K562 (cell line): ENCODE data around the gene HP1BP3. TPM values are rescaled to one million over a fixed set of nuclear protein-coding genes. Genes with fewer than 3 reads are reported as not detected.

Source experiments
- ELF2 ChIP-seq: fragments of 250-450 bp; sonication (Bioruptor Pico); IDR thresholded peaks from 2 replicates; pipeline ENCODE4 v1.5.0; 2021; ENCODE audit warnings: mild to moderate bottlenecking
- ETS1 ChIP-seq: conservative IDR thresholded peaks from 2 replicates; pipeline ENCODE4 v1.6.1; 2011; ENCODE audit warnings: low read depth, mild to moderate bottlenecking, low read length; ENCODE audit not compliant: control insufficient read depth
- NR4A1 ChIP-seq, 2 experiments: fragments of 250-450 bp in 1 of 2; fragments of 450-650 bp in 1 of 2; sonication (Bioruptor Pico) in 1 of 2; IDR thresholded peaks; 2 replicates each; pipeline versions ENCODE4 v1.4.0 to v1.6.1; 2016 to 2020; ENCODE audit warnings: mild to moderate bottlenecking in 2 of 2, missing compliant biosample characterization in 1 of 2, missing genetic modification characterization in 1 of 2, moderate library complexity in 1 of 2
- RBM17 ChIP-seq: fragments of 200-400 bp; formaldehyde crosslinking; IDR thresholded peaks from 2 replicates; pipeline ENCODE4 v1.6.1; 2017; ENCODE audit warnings: low read depth, mild to moderate bottlenecking, low read length, borderline replicate concordance
- RBM22 ChIP-seq: fragments of 200-400 bp; formaldehyde crosslinking; IDR thresholded peaks from 2 replicates; pipeline ENCODE4 v1.6.1; 2018; ENCODE audit warnings: low read length, low read depth; ENCODE audit not compliant: poor library complexity, severe bottlenecking
- SIN3A ChIP-seq, 2 experiments: fragments of 150-350 bp in 1 of 2; IDR thresholded peaks; 2 replicates each; pipeline ENCODE4 v1.6.1; 2011 to 2016; ENCODE audit warnings: borderline replicate concordance in 2 of 2, low read depth in 2 of 2, low read length in 2 of 2, mild to moderate bottlenecking in 2 of 2, moderate library complexity in 2 of 2; ENCODE audit not compliant: control insufficient read depth in 1 of 2
- TFAM ChIP-seq: fragments of 250-450 bp; sonication (Bioruptor Pico); conservative IDR thresholded peaks from 2 replicates; pipeline ENCODE4 v1.5.0; 2021; ENCODE audit warnings: mild to moderate bottlenecking, moderate library complexity
- TSC22D4 ChIP-seq: fragments of 450-650 bp; IDR thresholded peaks from 2 replicates; pipeline ENCODE4 v1.6.1; 2016; ENCODE audit warnings: missing genetic modification characterization, missing biosample characterization, control low read depth
- U2AF1 ChIP-seq: fragments of 200-400 bp; formaldehyde crosslinking; optimal IDR thresholded peaks from 2 replicates; pipeline ENCODE3; 2017; ENCODE audit warnings: mild to moderate bottlenecking, low read depth, low read length, moderate library complexity
- U2AF2 ChIP-seq: fragments of 200-400 bp; formaldehyde crosslinking; optimal IDR thresholded peaks from 2 replicates; pipeline ENCODE3; 2017; ENCODE audit warnings: low read depth, mild to moderate bottlenecking, low read length
- YY1 ChIP-seq, 3 experiments: IDR thresholded peaks; 2 replicates each; pipeline ENCODE4 v1.6.1; 2011; ENCODE audit warnings: low read length in 2 of 3, mild to moderate bottlenecking in 2 of 3, moderate library complexity in 2 of 3, borderline replicate concordance in 1 of 3, control low read depth in 1 of 3, low read depth in 1 of 3; ENCODE audit not compliant: insufficient read depth in 3 of 3, insufficient replicate concordance in 2 of 3, control insufficient read depth in 1 of 3, insufficient read length in 1 of 3; ENCODE audit errors: extremely low read depth in 1 of 3
- ZBTB2 ChIP-seq: fragments of 450-650 bp; IDR thresholded peaks from 2 replicates; pipeline ENCODE4 v1.6.1; 2016; ENCODE audit warnings: antibody characterized with exemption
- ZKSCAN1 ChIP-seq: fragments of 150-350 bp; IDR thresholded peaks from 2 replicates; pipeline ENCODE4 v1.6.1; 2016; ENCODE audit warnings: low read depth, low read length
- ZNF407 ChIP-seq: fragments of 450-650 bp; IDR thresholded peaks from 2 replicates; pipeline ENCODE4 v1.6.1; 2016; ENCODE audit warnings: low read depth
- polyA plus RNA-seq, 8 experiments: library from polyadenylated mRNA; depleted of rRNA in 4 of 8; stranded (reverse) in 5 of 8; unstranded in 3 of 8; fragments of >200 nt; fragmentation: Nextera tagmentation in 2 of 8; fragmentation: Illumina TruSeq in 1 of 8; extraction: Ambion mirVana in 2 of 8; extraction: Trizol in 1 of 8; gene quantifications; 2 replicates each; pipeline versions ENCODE4 v1.2.1 to v1.2.3, GENCODE V29; 2011 to 2014; ENCODE audit warnings: inconsistent platforms in 1 of 8, missing spikeins in 1 of 8
- total RNA-seq, 7 experiments: library from RNA; depleted of rRNA in 6 of 7; stranded (reverse); fragments of >200 nt in 6 of 7; fragmentation: Illumina TruSeq in 2 of 7; extraction: Trizol in 2 of 7; gene quantifications; 2 replicates each; pipeline versions ENCODE4 v1.2.1 to v1.2.3, GENCODE V29; 2011 to 2021; ENCODE audit warnings: low replicate concordance in 1 of 7

HP1BP3 gene
- total and polyA plus RNA-seq, 9 of the 15 experiments (the other 6 are each of a cell fraction or from before 2014, with no cell fraction given), result 57.3 to 513 (median 240) TPM

- peak; percentile 73 to 97 (median 96) for TF ChIP-seq YY1 (IDR thresholded peaks at IDR 0.05; ENCODE audit: borderline replicate concordance in 1 of 3, control insufficient read depth in 1 of 3, extremely low read depth in 1 of 3, insufficient read depth in 3 of 3, insufficient read length in 1 of 3, insufficient replicate concordance in 2 of 3, low read depth in 1 of 3, low read length in 2 of 3)
- peak; percentile 48; the same call in 1 of the 2 replicates for TF ChIP-seq ELF2 (CRISPR knock-in tag)
- TF ChIP-seq SIN3A (IDR thresholded peaks at IDR 0.05; ENCODE audit: borderline replicate concordance in 2 of 2, control insufficient read depth in 1 of 2, low read depth in 2 of 2, low read length in 2 of 2), result peak in 1 of 2 experiments; percentile 59; a peak in 2 of 4 replicates
- TF ChIP-seq ZKSCAN1, result no peak; the same call in 1 of the 2 replicates
- no peak for TF ChIP-seq TFAM (CRISPR knock-in tag)
- TF ChIP-seq NR4A1 (CRISPR knock-in tag; IDR thresholded peaks at IDR 0.05), result no peak
- TF ChIP-seq NR4A1 (tag; IDR thresholded peaks at IDR 0.05), result no peak
- TF ChIP-seq RBM17, result no peak
- peak; percentile 57; the same call in 1 of the 2 replicates for TF ChIP-seq ZNF407
- no peak for TF ChIP-seq U2AF2
- TF ChIP-seq TSC22D4, result no peak
- peak; percentile 89 for TF ChIP-seq RBM22
- peak; percentile 52; the same call in 1 of the 2 replicates for TF ChIP-seq ETS1
- peak; percentile 90 for TF ChIP-seq U2AF1
- peak; percentile 97 for TF ChIP-seq ZBTB2
These were observed 666 bp downstream of the HP1BP3 start (continued) for GRCh38 chr1:20786253-20787028.
